Lower leg skin (tissue), 3 donors: ENCODE results near the gene CYP2B6.

Experiments
- CTCF ChIP-seq, 3 donors: fragments of 450-650 bp; IDR thresholded peaks; one replicate each; pipeline ENCODE4 v1.5.1; 2016; ENCODE audit warnings: antibody characterized with exemption in 3 of 3, mild to moderate bottlenecking in 3 of 3, moderate library complexity in 2 of 3
- POLR2A ChIP-seq, 2 donors: fragments of 450-650 bp; IDR thresholded peaks; one replicate each; pipeline ENCODE4 v1.6.1; 2016 to 2017; ENCODE audit warnings: antibody characterized with exemption in 2 of 2, mild to moderate bottlenecking in 1 of 2, moderate library complexity in 1 of 2

DNA sequence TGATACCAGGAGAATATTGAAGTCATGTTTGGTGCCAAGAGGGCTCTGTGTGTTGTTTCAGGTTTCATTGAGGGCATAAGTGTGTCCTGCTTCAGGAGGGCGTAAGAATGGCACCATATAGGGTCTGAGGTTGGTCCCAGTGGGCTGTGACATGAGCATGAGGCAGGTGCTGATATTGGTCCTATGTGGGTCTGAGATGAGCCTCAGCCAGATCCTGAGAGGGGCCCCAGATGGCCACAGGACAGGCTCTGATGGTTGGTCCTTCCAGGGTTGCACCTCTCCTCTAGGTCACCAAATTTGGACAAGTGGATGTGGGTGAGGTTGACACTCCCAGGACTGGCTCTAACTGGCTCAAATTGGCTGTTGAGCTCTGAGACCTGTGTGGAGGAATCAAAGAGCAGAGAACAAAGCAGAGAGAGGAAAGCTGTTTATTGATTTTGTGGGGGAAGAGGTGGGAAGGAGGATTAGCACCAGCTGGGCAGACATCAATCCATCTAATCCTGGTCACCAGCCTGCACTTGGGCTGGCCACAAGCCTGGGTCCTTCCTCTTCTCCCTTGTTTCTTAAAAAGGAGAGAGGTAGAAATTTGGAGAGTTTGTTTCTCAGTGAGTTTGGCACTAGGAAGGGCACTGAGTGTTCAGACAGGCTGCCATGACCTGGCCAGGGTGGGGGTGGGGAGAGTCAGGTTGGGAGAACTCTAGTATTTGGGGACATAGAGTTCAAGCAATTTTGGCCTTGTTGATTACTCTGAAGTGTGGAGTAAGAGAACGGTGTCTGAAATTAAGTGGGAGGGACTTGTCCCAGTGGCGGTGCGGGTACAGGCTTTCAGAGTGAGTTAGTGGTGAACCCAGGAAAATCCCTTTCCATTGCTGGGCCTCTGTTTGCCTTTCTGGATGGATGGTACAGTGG, 38.7 kb downstream of the CYP2B6 start:
- TF ChIP-seq CTCF (IDR thresholded peaks at IDR 0.05) (no peak), POLR2A (IDR thresholded peaks at IDR 0.05) (no peak)
